ENCODE data around the gene TMEM132D. TPM values are rescaled to one million over a fixed set of nuclear protein-coding genes. Genes with fewer than 3 reads are reported as not detected.

TMEM132D gene
- total RNA-seq, 1 donor from 2014 or later = not detected

GRCh38 chr12:129538137-129538536 is 365.7 kb downstream of the TMEM132D start:
- Histone ChIP-seq H4K20me1 (ENCODE audit: insufficient read depth, low read length) (peaks cover 3% of the 10 kb centered on the region), H3K27ac (ENCODE audit: low read depth, low read length) (no peak overlapping the region), H3K36me3 (ENCODE audit: insufficient read depth, low read length) (no peaks in the 10 kb centered on the region), H3K9ac (ENCODE audit: low read length) (no peak overlapping the region), H2AFZ (ENCODE audit: low read depth, low read length) (no peak overlapping the region), H3K4me2 (ENCODE audit: low read length) (no peak overlapping the region), H3K4me3 (ENCODE audit: insufficient read depth, low read depth, low read length) (no peak overlapping the region), H3K27me3 (ENCODE audit: insufficient read depth, low read length) (no peaks in the 10 kb centered on the region), H3K4me1 (ENCODE audit: insufficient read depth, low read length) (no peaks in the 10 kb centered on the region), H3K9me3 (ENCODE audit: insufficient read depth, low read depth, low read length) (no peaks in the 10 kb centered on the region), H3K79me2 (ENCODE audit: insufficient read depth, low read length) (no peaks in the 10 kb centered on the region)
- FAIRE-seq (no peak), DNase-seq (ENCODE audit: low read depth) (no peak)
- H3K27me3 Mint-ChIP-seq (ENCODE audit: low read depth, unreplicated experiment) = no peaks in the 10 kb centered on the region
- H3K4me1 Mint-ChIP-seq (ENCODE audit: low read depth, unreplicated experiment) = no peaks in the 10 kb centered on the region
- no peak overlapping the region for H3K27ac Mint-ChIP-seq (ENCODE audit: unreplicated experiment)
- no peak overlapping the region for H3K4me3 Mint-ChIP-seq (ENCODE audit: unreplicated experiment)
- peaks cover 6% of the 10 kb centered on the region for H3K9me3 Mint-ChIP-seq (ENCODE audit: unreplicated experiment)
- TF ChIP-seq, protein P1, sequence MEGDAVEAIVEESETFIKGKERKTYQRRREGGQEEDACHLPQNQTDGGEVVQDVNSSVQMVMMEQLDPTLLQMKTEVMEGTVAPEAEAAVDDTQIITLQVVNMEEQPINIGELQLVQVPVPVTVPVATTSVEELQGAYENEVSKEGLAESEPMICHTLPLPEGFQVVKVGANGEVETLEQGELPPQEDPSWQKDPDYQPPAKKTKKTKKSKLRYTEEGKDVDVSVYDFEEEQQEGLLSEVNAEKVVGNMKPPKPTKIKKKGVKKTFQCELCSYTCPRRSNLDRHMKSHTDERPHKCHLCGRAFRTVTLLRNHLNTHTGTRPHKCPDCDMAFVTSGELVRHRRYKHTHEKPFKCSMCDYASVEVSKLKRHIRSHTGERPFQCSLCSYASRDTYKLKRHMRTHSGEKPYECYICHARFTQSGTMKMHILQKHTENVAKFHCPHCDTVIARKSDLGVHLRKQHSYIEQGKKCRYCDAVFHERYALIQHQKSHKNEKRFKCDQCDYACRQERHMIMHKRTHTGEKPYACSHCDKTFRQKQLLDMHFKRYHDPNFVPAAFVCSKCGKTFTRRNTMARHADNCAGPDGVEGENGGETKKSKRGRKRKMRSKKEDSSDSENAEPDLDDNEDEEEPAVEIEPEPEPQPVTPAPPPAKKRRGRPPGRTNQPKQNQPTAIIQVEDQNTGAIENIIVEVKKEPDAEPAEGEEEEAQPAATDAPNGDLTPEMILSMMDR (IDR thresholded peaks at IDR 0.05; ENCODE audit: insufficient read depth, low read depth, low read length) = no peak
- TF ChIP-seq EZH2 (IDR thresholded peaks at IDR 0.05; ENCODE audit: insufficient read depth, low read length) = no peak
- no peaks in the 10 kb centered on the region for H3K36me3 Mint-ChIP-seq (ENCODE audit: low read depth, unreplicated experiment)

DNA sequence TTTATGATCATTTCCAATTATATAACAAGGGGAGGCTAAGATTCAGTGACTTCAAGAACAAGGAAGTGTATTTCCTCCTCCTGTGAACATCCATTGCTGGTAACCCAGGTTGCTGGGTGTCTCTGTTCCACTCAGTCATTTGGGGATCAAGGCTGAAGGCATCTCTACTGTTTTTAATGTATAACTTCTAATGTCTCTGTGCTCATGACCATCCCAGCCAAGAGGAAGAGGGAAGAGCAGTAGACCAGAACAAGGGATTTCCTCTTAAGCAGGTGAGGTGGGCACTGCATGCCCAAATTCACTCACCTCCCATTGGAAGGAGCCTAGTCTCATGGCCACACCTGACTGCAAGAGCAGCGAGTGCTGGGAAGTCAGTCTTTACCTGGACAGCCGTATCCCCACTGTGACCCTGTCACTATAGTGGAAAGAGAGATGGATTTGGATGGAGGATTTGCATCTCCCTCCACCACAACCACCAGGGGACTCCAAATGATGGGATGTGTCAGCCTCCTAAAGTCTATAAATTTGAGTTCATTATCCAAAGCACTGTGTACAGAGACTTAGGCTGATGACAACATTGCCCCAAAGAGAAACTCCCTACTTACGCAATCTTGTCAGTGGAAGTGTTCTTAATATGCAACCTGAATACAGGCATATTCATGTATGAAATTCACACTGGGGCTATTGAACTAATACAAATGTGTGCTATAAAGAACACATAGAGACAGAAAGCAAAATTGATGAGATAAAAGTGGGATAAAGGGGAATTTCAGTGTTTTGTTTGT is 368.7 kb downstream of the TMEM132D start:
- Histone ChIP-seq H3K27me3 (ENCODE audit: insufficient read depth, low read length) (no peaks in the 10 kb centered on the region), H3K4me2 (ENCODE audit: low read length) (no peak overlapping the region), H3K27ac (ENCODE audit: low read depth, low read length) (no peak overlapping the region), H3K36me3 (ENCODE audit: insufficient read depth, low read length) (no peaks in the 10 kb centered on the region), H2AFZ (ENCODE audit: low read depth, low read length) (no peak overlapping the region), H4K20me1 (ENCODE audit: insufficient read depth, low read length) (peaks cover 3% of the 10 kb centered on the region), H3K4me1 (ENCODE audit: insufficient read depth, low read length) (no peaks in the 10 kb centered on the region), H3K9ac (ENCODE audit: low read length) (no peak overlapping the region), H3K4me3 (ENCODE audit: insufficient read depth, low read depth, low read length) (no peak overlapping the region), H3K79me2 (ENCODE audit: insufficient read depth, low read length) (no peaks in the 10 kb centered on the region), H3K9me3 (ENCODE audit: insufficient read depth, low read depth, low read length) (no peaks in the 10 kb centered on the region)
- Mint-ChIP-seq H3K27ac (ENCODE audit: unreplicated experiment) (no peak overlapping the region), H3K27me3 (ENCODE audit: low read depth, unreplicated experiment) (no peaks in the 10 kb centered on the region), H3K36me3 (ENCODE audit: low read depth, unreplicated experiment) (no peaks in the 10 kb centered on the region), H3K9me3 (ENCODE audit: unreplicated experiment) (peaks cover 2% of the 10 kb centered on the region), H3K4me1 (ENCODE audit: low read depth, unreplicated experiment) (no peaks in the 10 kb centered on the region), H3K4me3 (ENCODE audit: unreplicated experiment) (no peak overlapping the region)
- TF ChIP-seq, protein P1 (IDR thresholded peaks at IDR 0.05; ENCODE audit: insufficient read depth, low read depth, low read length) = no peak
- no peak for TF ChIP-seq EZH2 (IDR thresholded peaks at IDR 0.05; ENCODE audit: insufficient read depth, low read length)
- FAIRE-seq = no peak
- DNase-seq (ENCODE audit: low read depth) = no peak

All from astrocyte (in vitro differentiated cells and primary cell).